ENCODE data around the gene SOX1.

SOX1 gene

DNA sequence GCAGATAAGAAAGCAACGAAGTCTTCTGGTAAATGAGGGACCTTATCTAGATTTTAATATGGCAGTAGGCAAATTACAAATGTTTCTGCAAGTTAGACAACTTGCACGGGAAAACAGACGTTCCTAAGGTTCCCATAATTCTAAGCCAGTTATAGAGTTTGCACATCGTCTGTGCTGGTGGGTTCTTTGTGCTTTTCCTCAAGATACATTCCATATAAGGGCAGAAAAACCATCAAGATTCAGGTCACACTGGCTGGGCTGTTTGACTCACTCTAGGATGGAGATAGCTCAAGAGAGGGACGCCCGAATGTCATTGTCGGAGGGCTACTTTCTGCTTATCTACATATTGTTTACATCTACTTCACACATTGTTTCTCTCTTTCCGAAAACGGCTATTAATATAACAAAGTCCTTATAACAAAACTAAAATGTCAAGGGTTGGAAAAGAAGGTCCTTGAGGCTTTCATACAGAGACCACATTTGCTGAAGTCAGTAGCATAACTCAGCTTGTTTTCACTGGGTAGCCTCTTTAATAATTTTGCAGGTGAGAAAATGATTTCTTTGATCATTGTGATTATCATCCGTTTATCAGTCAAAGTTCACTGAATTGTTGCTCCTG, 44.4 kb downstream of the SOX1 start:
- DNase-seq = no peak

DNA sequence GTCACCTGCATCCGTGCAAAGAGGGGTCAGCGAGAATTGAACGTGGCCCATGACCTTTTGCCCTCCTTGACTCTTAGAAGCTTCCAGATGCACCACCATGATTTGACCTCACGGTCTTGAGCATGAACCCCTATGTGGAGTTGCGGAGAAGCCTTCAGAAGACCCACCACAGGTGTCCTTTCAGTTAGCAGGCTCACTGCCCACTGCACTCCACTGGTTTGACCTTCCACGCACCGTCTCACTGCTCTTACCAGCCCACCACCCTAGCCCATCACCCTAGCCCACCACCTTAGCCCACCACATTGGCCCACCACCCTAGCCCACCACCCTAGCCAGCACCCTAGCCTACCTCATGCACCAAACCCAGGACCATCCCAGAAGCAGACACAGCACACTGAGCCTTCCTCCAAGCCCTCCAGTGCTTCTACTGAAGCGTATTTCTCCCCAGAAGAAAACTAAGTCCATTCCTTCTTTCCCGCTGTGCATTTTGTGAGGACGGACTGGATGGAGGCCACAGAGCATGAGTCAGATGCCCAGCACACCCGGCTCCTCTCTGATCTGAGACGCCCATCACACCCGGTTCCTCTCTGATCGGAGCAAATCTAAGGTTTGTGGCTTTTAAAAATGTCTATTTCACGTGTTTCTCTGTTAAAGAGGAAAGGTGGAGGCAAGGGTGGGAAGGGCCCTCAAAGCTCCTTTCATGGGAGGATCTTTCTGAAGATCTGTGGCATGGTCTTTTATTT, 45.8 kb downstream of the SOX1 start:
- no peak for DNase-seq

DNA sequence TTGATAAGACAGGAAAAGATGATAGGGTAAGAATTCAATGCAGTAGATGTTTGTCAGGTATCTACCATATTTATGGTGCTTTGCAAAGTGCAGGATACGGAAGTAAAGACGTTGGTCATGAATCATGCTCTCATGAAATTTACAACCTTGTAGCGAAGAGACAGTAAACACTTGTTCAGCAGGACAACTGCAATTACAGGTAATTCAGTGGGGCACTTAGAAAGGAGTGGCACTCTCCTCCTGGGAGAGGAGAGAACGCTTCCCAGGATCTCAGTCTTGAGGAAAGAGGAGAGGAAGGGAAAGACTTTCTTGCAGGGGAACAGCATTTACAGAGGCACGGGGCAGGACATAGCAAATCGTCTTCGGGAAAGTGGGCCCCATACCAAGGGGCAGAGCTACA, 46.4 kb downstream of the SOX1 start:
- DNase-seq = no peak

DNA sequence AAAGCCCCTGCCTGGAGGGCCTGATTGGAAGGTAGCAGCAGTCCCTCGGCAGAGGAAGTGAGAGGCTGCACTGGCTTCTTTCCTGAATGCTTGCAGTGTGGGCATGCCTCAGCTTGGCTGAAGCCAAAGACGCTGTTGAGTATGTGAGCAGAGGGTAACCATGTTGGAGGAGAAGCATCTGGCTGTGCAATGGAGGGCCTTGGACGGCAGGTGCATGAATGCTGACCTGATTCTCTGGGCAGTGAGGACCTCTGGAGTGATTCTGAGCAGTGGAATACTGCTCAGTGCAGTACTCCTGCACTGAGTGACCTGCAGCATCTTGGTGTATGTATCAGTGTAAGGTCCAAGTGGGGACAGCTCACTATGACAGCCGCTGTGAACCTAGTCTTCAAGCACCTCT, 46.9 kb downstream of the SOX1 start:
- no peak for DNase-seq

DNA sequence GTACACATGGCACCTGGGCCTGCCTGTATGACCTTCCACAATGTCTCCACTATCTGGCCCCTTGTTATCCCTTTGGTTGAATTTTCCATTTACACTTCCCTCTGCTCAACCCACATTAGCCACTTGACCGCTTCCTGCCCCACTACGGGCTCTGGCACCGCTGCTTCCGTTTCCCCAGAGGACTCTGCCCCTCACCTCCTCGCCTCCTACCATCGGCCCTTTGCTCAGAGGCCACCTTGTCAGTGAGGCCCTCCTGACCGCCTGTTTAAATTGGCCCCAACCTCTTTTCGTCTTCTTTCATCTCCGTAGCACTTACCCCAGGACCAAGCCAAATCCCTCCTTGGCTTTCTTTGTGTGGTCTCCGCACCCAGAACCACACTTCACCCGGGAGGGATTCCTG, 47.4 kb downstream of the SOX1 start:
- DNase-seq = no peak

DNA sequence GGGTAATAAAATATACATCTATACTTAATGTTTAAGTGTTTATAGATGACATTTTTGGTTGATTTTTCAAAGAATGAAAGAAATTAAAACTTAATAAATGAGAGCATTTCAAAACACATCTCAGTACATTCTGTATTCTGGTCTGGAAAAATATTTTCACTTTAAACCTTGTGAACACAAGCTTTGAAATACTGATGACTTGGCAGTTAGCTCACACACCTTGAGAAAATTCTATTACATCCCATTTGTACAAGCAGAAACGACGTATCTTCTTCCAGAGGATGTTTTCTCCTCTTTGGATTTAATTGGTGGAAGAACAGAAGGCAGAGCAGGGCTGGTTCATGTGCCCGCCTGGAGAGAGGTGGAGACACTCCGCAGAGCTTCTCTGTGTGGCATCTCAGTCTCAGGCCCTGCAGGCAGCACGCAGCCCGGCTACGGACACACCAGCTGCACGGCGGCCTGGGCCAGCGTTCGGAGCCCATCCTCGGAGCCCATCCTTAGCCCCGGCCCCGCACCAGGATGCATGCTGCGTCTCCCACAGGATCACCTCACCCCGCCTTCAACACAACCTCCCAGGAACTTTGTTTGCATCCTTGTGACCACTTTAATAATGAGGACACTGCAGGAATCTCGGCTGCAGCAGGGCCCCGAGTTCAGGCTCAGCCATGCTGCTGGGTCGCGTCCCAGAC, 48.6 kb downstream of the SOX1 start:
- no peak for DNase-seq

DNA sequence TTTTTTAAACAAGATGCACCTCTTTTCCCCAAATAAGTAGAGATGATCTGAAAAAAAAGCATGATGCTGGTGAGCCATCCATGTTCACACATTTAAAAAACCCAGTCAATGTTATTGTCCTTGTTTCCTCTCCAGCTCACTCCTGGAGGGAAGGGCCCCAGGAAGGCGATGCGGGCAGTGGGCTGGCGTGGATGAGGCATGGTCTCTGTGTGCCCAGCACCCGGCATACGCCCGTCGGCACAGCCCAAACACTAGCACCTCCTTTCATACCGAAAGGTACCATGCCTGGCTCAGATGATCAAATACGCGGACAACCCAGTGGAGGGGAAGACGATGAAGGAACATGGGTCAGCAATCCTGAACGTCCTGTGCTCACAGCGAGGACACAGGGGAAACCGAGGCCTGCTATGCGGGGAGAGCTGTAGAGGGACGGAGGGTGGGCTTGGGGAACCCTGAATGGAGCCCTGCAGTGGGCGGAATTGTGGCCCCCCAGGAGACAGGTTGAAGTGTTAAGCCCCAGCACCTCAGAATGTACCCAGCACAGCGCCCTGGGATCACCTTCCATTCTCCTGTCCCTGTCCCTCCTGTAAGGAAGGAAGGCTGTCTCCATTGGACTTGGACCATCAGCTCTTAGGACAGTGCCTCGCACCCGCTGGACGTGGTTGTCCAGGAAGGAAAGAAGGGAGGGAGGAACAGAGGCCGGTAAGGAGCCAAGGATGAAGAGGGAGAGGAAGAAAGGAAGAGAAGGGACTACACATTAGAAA, 49.4 kb downstream of the SOX1 start:
- no peak for DNase-seq

DNA sequence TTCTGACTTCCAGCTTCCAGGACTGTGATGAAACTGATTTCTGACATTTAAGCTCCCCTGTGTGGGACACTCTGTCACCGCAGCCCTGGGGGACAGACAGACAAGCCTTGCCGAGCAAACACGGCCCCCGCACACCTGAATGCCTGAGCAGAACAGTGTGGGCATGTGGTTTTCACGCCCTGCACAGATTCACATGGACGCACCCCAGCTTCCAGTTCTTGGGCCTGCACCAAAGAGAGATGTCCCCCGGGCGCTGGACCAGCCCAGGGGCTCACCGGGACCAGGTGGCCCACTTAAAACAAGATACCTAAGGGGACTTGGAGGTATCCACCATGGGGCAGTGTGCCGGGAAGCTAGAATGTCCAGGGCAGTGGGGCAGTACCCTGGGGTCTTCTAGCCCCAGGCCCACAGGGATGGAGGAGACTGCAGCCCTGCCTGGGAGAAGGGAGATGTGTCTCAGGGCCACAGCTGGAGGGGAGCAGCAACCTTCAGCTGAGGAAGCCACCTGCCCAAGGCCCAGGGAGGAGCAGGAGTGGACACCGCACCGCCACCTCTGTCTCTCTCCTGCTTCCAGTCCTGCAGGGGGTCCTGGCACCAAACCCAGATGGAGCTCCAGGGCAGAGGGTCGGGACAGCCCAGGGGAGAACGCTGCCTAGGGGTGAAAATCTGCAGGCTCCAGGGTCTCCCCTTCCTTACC, 50.5 kb downstream of the SOX1 start:
- DNase-seq = no peak

DNA sequence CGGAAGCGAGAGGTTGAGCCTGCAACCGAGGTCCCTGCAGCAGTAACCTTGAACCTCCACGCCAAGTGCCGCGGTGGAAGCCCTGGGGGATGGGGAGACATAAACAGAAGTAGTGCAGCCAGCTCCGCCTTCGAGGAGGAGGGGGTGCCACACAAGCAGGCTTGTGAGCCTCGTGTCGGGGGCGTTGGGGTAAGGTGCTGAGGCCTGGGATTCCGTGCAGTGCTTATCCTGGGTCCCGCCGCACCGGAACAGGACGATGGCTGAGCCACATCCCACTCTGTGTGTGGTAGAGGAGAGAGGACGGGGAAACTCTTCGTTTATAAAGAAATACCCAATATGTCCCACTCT, 51.0 kb downstream of the SOX1 start:
- no peak for DNase-seq

DNA sequence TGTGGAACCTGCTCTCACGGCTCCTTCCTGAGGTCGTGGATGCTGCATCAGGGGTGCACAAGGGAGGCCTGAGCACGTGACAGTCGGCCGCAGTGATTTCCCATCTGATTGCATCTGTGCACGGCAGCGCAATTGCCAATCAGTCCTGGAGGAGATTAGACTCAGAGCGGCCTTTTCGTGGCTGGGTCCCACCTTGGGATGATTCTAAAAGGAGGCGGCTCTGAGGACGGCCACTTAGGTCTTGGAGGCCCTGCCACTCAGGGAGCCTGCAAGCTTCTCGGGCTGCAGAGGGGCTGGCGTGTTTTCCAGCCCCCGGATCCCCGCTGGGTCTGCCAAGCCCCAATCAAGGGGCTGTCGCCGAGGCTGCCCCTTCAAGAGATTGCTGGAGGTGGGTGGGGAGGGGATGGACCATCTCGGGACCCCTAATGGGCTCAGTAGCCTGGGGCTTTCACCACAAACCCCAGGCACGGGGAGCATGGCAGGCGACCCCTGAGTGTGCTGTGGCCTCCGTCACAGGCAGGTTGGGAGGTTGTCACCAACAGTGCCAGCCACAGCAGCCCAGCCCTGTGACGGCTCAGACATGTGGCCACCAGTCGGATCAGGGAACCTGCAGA, 51.6 kb downstream of the SOX1 start:
- DNase-seq = no peak

DNA sequence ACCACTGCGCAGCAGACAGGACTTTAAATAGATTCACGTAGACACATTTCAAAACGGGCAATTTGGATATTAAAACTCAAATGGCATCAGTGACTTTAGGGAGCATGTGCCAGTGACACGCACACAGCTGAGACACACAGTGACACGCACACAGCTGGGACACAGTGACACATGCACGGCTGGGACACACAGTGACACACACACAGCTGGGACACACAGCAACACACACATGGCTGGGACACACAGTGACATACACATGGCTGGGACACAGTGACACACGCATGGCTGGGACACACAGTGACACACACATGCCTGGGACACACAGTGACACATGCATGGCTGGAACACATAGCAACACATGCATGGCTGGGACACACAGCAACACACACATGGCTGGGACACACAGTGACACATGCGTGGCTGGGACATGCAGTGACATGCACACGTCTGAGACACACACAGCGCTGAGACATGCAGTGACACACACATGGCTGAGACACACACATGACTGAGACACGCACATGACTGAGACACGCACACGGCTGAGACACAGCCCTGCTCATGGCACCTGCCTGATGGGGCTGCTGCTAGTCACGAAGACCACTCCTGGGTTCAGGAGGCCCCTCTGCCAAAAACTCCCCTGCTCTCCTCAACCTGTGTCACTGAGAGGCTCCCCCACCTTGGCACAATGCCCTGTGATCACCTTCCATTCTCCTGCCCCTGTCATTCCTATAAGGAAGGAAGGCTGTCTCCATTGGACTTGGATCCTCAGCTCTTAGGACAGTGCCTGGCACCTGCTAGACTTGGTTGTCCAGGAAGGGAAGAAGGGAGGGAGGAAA, 52.5 kb downstream of the SOX1 start:
- DNase-seq = no peak

DNA sequence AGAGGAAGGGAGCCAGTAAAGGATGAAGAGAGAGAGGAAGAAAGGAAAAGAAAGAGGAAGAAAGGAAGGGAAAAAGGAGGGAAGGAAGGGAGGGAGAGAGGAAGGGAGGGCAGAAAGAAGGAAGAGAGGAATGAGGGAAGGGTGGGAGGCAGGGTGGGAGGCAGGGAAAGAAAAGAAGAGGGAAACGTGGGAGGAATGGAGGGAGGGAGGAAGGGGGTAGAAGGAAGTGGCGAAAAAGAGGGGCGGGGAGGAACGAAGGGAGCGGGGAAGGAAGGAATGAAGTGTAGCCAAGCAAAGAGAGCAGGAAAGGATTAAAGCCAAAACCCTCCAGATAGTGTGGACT, 53.1 kb downstream of the SOX1 start:
- no peak for DNase-seq

Data from HCEC 1CT (cell line).